SJCRH30 (cell line): Measurements from ENCODE around the gene SOD2. TPM values are rescaled to one million over a fixed set of nuclear protein-coding genes. Genes with fewer than 3 reads are reported as not detected.
A peak's percentile ranks its signal among the peaks of the same experiment; 100 is the strongest.
"Not testable (repeated sequence)": the region's sequence is repeated elsewhere in the genome, so short reads cannot be mapped to it uniquely, and the experiment has no call there.

Experiments used
- DNase-seq, 2 experiments: peaks; one replicate each; pipeline ENCODE4 v3.0.0-alpha.2; 2015 to 2020
- H3K27ac ChIP-seq: fragments of 250-450 bp; sonication (Bioruptor Pico); 2 replicates; pipeline ENCODE4 v1.5.1; 2020; ENCODE audit warnings: mild to moderate bottlenecking, moderate library complexity
- H3K27me3 ChIP-seq: fragments of 250-450 bp; sonication (Bioruptor Pico); 2 replicates; pipeline ENCODE4 v1.5.1; 2020; ENCODE audit warnings: mild to moderate bottlenecking, moderate library complexity
- H3K36me3 ChIP-seq: fragments of 250-450 bp; sonication (Bioruptor Pico); 2 replicates; pipeline ENCODE4 v1.5.1; 2020; ENCODE audit warnings: mild to moderate bottlenecking, moderate library complexity
- H3K4me1 ChIP-seq: fragments of 250-450 bp; sonication (Bioruptor Pico); 2 replicates; pipeline ENCODE4 v1.5.1; 2020; ENCODE audit warnings: mild to moderate bottlenecking, moderate library complexity
- H3K4me3 ChIP-seq: fragments of 250-450 bp; sonication (Bioruptor Pico); 2 replicates; pipeline ENCODE4 v1.5.1; 2020; ENCODE audit warnings: mild to moderate bottlenecking, moderate library complexity
- H3K9me3 ChIP-seq: fragments of 250-450 bp; sonication (Bioruptor Pico); replicated peaks from 2 replicates; pipeline ENCODE4 v1.5.1; 2020; ENCODE audit warnings: mild to moderate bottlenecking, moderate library complexity
- total RNA-seq: library from RNA; depleted of rRNA; stranded (reverse); fragments of >200 nt; shearing (Covaris generic); gene quantifications from 2 replicates; pipeline ENCODE4 v1.2.3, GENCODE V29; 2014; rRNA removed

Gene SOD2
- 123 and 137 TPM in 2 replicates for total RNA-seq

DNA sequence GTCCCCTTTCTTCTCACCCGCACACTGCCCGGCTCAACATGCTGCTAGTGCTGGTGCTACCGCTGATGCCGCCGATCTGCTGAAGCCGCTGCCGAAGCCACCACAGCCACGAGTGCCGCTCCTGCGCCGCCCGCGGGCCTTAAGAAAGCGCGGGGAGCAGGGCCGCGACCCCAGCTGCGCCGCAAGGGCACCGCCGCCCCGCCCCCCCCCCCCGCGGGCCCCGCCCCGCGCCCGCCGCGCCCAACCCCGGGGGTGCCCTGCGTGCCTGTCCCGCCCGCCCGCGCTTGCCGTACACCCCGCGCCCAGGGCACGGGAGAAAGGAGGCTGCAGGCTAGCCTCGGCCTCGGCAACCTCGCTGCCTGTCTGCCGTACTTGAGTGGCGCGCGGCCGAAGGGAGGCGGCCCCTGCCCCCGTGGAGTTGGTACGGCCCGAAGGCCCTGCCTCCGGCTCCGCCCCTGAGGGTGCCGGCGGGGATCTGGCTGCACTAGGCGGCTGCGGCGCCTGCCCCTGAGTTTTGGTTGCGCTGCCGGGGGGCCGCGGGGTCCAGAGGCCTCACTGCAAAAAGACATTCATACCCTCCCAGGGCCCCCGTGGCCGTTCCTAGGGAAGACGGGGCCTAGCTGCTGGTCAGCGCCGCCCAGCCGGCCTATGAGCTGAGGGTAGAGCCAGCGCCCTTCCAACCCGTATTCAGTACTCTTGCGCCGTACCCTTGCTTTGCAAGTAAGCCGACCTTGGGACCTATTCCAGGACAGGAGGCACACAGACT is at the start of gene SOD2:
Gene SOD2 (minus strand): TSS at position 114 of the 766 bp plus-strand sequence. CDS start 74 bp downstream, at position 40.
- peaks cover 7% of the 10 kb centered on the region; the same call in 1 of the 2 replicates for H3K4me1 ChIP-seq
- H3K4me3 ChIP-seq: peak within 1 kb of the TSS; percentile 98
- peak; percentile 94 to 95 for DNase-seq
- H3K27ac ChIP-seq: peak within 1 kb of the TSS; percentile 96
- no peaks in the 10 kb centered on the region for H3K27me3 ChIP-seq
- no peaks in the 10 kb centered on the region for H3K9me3 ChIP-seq
- H3K36me3 ChIP-seq: no peaks in the 10 kb centered on the region; the same call in 1 of the 2 replicates

- Histone ChIP-seq H3K9me3 (no peaks in the 10 kb centered on the region), H3K27ac (no peak overlapping the region), H3K4me3 (no peak overlapping the region), H3K4me1 (no peaks in the 10 kb centered on the region), H3K27me3 (no peaks in the 10 kb centered on the region), H3K36me3 (peaks cover 92% of the 10 kb centered on the region)
- no peak for DNase-seq
Measured at GRCh38 chr6:159742165-159742564, 49.1 kb upstream of the SOD2 start.

GRCh38 chr6:159739341-159739740 is 46.3 kb upstream of the SOD2 start:
- DNase-seq: no peak
- H3K9me3 ChIP-seq: no peaks in the 10 kb centered on the region
- H3K27ac ChIP-seq: no peak overlapping the region
- no peak overlapping the region for H3K4me3 ChIP-seq
- H3K36me3 ChIP-seq: peaks cover 76% of the 10 kb centered on the region
- H3K27me3 ChIP-seq: no peaks in the 10 kb centered on the region
- no peaks in the 10 kb centered on the region for H3K4me1 ChIP-seq

DNA sequence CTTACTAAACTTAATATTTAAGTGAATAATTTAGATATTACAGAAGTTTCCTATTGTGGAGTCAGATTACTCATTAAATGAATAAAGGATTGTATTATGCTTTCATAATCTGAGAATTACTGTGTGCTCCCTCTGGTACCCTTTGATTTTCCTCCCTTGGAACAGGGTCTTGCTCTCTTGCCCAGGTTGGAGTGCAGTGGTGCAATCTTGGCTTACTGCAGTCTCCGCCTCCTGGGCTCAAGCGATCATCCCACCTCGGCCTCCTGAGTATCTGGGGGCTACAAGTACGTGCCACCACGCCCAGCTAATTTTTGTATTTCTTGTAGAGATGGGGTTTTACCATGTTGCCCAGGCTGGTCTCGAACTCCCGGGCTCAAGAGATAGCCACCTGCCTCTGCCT is 43.9 kb upstream of the SOD2 start:
- no peaks in the 10 kb centered on the region for H3K9me3 ChIP-seq
- no peak for DNase-seq
- H3K4me1 ChIP-seq: no peaks in the 10 kb centered on the region
- H3K36me3 ChIP-seq: peaks cover 62% of the 10 kb centered on the region
- H3K4me3 ChIP-seq: no peak overlapping the region
- H3K27me3 ChIP-seq: no peaks in the 10 kb centered on the region
- H3K27ac ChIP-seq: no peak overlapping the region

- peaks cover 52% of the 10 kb centered on the region for H3K36me3 ChIP-seq
- H3K27me3 ChIP-seq, H3K4me3 ChIP-seq, DNase-seq, H3K9me3 ChIP-seq, H3K4me1 ChIP-seq, H3K27ac ChIP-seq: not testable (repeated sequence)
Measured at GRCh38 chr6:159733395-159733794, 40.4 kb upstream of the SOD2 start.

GRCh38 chr6:159732550-159732949 is 39.5 kb upstream of the SOD2 start:
- not testable (repeated sequence) for H3K4me3 ChIP-seq, H3K9me3 ChIP-seq, DNase-seq, H3K27ac ChIP-seq, H3K4me1 ChIP-seq, H3K27me3 ChIP-seq
- peaks cover 46% of the 10 kb centered on the region for H3K36me3 ChIP-seq

GRCh38 chr6:159730332-159730676 is 37.3 kb upstream of the SOD2 start:
- Histone ChIP-seq H3K4me3 (no peak overlapping the region), H3K27ac (no peak overlapping the region), H3K27me3 (no peaks in the 10 kb centered on the region), H3K9me3 (no peaks in the 10 kb centered on the region), H3K4me1 (peaks cover 4% of the 10 kb centered on the region; the same call in 1 of the 2 replicates), H3K36me3 (peaks cover 32% of the 10 kb centered on the region)
- no peak for DNase-seq

DNA sequence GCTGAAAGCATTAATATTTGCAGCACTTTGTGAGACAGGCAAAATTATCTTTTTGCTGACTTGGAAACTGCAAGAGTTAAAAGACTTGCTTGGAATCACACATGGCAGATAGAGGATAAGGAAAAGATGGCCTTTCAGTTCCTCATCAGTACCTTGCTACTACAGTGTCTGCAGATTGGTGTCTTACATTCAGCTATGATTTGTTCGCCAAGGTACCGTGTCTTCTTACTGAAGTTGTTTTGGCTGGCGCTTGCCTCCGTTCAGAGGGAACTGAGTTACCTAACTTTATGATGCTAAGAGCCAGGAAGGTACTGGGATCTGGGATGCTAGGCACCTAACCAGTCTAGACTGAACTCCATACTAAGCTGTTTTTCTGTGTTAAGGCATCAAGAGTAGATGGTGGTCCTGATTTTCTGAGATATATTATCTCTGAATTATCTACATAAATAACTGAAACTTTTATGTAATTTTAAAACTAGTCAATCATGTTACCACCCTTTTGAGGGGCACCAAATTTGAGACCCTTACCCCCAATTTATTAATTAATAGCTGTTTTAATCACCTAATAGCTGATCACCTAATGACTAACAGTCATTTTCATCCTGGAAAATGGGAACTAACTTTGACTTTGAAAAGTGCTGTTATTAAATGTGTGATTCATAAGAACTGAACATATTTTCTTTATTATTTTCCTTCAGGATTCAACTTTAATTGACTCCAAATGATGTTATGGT is 36.7 kb upstream of the SOD2 start:
- Histone ChIP-seq H3K4me1 (peaks cover 4% of the 10 kb centered on the region; the same call in 1 of the 2 replicates), H3K36me3 (peaks cover 31% of the 10 kb centered on the region), H3K27me3 (no peaks in the 10 kb centered on the region), H3K27ac (no peak overlapping the region), H3K9me3 (no peaks in the 10 kb centered on the region), H3K4me3 (peak overlapping the region; percentile 97)
- DNase-seq: peak in 1 of 2 experiments; percentile 22

DNA sequence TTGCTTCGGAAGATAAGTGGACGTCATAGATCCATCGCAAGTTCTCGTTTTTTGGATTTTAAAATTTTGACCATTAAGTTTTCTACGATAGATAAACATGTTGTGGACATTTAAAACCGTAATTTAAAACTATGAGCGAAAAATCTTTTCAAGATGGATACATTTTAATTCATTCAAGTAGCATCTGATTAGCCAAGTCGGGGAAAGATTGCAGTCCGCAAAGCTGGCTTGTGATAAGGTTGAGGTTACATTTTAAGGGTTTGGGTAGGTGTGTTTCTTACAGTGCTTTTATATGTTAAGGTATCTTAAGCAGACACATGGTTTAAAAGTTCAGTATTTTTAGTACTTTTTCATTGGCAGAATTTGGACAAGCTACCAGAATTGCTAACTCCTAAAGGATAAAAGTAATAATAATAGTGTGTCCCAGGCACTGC is 35.5 kb upstream of the SOD2 start:
- peak in 1 of 2 experiments; percentile 27 for DNase-seq
- H3K27me3 ChIP-seq: no peaks in the 10 kb centered on the region
- peak overlapping the region; percentile 97 for H3K4me3 ChIP-seq
- H3K27ac ChIP-seq: peak overlapping the region; percentile 79; the same call in 1 of the 2 replicates
- H3K9me3 ChIP-seq: no peaks in the 10 kb centered on the region
- H3K4me1 ChIP-seq: peaks cover 4% of the 10 kb centered on the region; the same call in 1 of the 2 replicates
- H3K36me3 ChIP-seq: peaks cover 30% of the 10 kb centered on the region

DNA sequence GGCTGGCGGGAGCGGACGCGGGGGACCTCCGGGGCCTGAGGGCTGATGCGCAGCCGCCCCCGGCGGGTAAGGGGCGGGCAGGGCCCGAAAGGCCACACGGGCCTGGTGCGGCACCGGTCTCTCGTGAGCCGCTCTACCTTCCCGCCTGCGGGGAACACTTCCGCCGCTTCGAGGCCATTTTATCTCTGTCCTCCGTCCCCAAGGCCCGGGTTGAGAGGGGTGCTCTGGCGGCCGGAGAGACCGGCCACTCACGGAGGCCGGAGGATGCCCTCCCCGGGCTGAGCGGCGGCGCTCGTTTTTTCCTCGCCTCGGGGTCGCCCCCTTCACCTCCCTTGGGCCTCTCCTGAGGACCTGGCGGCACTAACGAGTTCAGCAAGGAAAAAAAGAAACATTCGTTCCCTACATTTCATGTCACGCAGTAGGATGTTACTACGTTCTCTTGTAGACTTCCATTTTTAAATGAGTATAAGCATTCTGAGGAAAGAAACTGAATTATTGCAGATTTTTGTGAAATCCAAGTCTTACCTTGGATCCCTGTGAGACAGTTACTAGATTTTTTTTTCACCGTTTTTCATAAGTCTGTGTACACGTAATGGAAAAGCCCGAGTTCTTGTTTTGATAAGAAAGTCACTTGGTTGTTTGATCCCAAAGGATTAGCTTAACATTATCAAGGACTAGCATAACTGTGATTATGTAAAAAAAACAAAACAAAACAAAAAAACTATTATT is 34.8 kb upstream of the SOD2 start:
- Histone ChIP-seq H3K27me3 (no peaks in the 10 kb centered on the region), H3K4me1 (peaks cover 4% of the 10 kb centered on the region; the same call in 1 of the 2 replicates), H3K9me3 (no peaks in the 10 kb centered on the region), H3K36me3 (peaks cover 27% of the 10 kb centered on the region), H3K27ac (peak overlapping the region; percentile 79), H3K4me3 (peak overlapping the region; percentile 97)
- DNase-seq: peak in 1 of 2 experiments; percentile 66

GRCh38 chr6:159726918-159727716 is 34.1 kb upstream of the SOD2 start, which contains the start of gene WTAP:
Gene WTAP, plus strand, starts transcription at chr6:159727506. Its CDS starts 8,760 bp downstream, at chr6:159736266.
- H3K4me3 ChIP-seq: peak within 1 kb of the TSS; percentile 97
- peaks cover 23% of the 10 kb centered on the region for H3K36me3 ChIP-seq
- no peaks in the 10 kb centered on the region for H3K27me3 ChIP-seq
- H3K9me3 ChIP-seq: no peaks in the 10 kb centered on the region
- peak within 1 kb of the TSS; percentile 99 for H3K27ac ChIP-seq
- peak; percentile 97 to 98 for DNase-seq
- H3K4me1 ChIP-seq: peaks cover 4% of the 10 kb centered on the region; the same call in 1 of the 2 replicates

DNA sequence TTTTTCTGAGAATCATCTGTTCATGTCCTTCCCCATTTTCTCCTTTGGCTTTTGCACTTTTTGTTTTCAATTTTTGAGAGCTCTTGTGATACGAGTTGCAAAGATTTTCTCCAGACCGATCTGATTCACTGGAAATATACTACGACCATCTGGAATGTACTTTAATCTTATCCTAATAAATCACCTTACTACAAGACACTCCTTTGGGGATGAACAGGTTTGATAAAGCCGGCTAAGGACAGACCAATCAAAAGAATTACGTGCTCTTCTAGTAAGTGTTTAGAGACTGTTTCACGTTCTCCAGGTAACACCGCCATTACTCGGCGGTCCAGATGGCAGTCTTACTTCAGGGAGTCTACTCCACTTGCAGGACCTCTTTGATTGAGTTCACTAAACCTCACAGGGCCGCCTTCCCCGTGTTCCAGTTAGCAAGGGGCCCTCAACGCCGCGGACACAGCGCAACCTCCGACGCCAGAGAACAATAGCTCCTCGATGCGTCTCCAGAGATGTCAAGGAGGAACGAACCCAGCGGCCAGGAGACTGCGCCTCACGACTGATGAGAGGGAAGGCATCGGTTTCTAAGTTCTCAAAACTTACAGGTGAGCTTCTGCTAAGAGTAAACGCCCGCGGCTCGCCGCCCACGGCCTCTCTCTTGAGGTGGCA is 33.3 kb upstream of the SOD2 start:
- Histone ChIP-seq H3K36me3 (peaks cover 15% of the 10 kb centered on the region), H3K27ac (peak overlapping the region; percentile 99), H3K4me1 (peaks cover 4% of the 10 kb centered on the region; the same call in 1 of the 2 replicates), H3K27me3 (no peaks in the 10 kb centered on the region), H3K4me3 (peak overlapping the region; percentile 97), H3K9me3 (no peaks in the 10 kb centered on the region)
- no peak for DNase-seq

DNA sequence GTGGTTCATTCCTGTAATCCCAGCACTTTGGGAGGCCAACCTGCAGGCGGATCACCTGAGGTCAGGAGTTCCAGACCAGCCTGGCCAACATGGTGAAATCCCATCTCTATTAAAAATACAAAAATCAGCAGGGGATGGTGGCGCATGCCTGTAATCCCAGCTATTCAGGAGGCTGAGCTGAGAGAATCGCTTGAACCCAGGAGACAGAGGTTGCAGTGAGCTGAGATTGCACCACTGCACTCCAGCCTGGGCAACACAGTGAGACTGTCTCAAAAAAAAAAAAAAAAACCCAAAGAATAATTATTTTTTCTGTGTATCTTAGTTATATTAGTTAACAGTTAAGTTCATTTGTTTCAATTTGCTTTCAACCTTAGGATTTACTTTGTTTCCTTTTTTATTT is 32.2 kb upstream of the SOD2 start:
- DNase-seq, H3K4me3 ChIP-seq, H3K4me1 ChIP-seq, H3K27ac ChIP-seq, H3K36me3 ChIP-seq, H3K9me3 ChIP-seq, H3K27me3 ChIP-seq: not testable (repeated sequence)
